Testis (tissue), 5 donors: ENCODE measurements around the gene STON2. TPM values are rescaled to one million over a fixed set of nuclear protein-coding genes. Genes with fewer than 3 reads are reported as not detected.

Experiments used
- DNase-seq: peaks from one replicate; pipeline ENCODE4 v3.0.0-alpha.2; 2019
- H3K27ac ChIP-seq, 2 donors: fragments of 200-600 bp; sonication (generic); one replicate each; pipeline ENCODE4 v1.5.1; 2019
- H3K27me3 ChIP-seq: fragments of 200-600 bp; sonication (generic); one replicate; pipeline ENCODE4 v1.5.1; 2019
- H3K36me3 ChIP-seq: fragments of 200-600 bp; sonication (generic); one replicate; pipeline ENCODE4 v1.5.1; 2017; ENCODE audit warnings: low read depth; ENCODE audit errors: missing control alignments
- H3K4me1 ChIP-seq: fragments of 200-600 bp; sonication (generic); one replicate; pipeline ENCODE4 v1.5.1; 2019
- H3K4me3 ChIP-seq, 2 donors: fragments of 200-600 bp; sonication (generic); one replicate each; pipeline ENCODE4 v1.5.1; 2017 to 2019
- H3K9me3 ChIP-seq: fragments of 200-600 bp; sonication (generic); one replicate; pipeline ENCODE4 v1.5.1; 2017
- CTCF ChIP-seq, 3 experiments: fragments of 450-650 bp in 2 of 3; fragments of 200-600 bp in 1 of 3; sonication (generic) in 1 of 3; IDR thresholded peaks; one replicate each; pipeline ENCODE4 v1.5.1; 2016 to 2019; ENCODE audit warnings: antibody characterized with exemption in 3 of 3, mild to moderate bottlenecking in 2 of 3, moderate library complexity in 1 of 3
- POLR2A ChIP-seq: fragments of 450-650 bp; IDR thresholded peaks from one replicate; pipeline ENCODE4 v1.6.1; 2017; ENCODE audit warnings: antibody characterized with exemption, mild to moderate bottlenecking, moderate library complexity
- WGBS, 2 donors: methylation state at CpG; one replicate each; pipeline ENCODE4 v1.1.5; 2018; 5-methylcytosine and 5-hydroxymethylcytosine counted together
- intact Hi-C: fragments of 100-400 bp; cut with DNase I; formaldehyde crosslinking; loops from one replicate; pipeline ENCODE4 v1.15.1; 2023; ENCODE audit warnings: low total_unique reads
- long read RNA-seq, 2 donors: transcript quantifications; one replicate each; lab custom pipeline, GENCODE V29; 2026
- polyA plus RNA-seq: library from polyadenylated mRNA; stranded (reverse); fragments of 350-450 nt; fragmentation: Illumina TruSeq; extraction: RNeasy Lipid Tissue Mini Kit (QIAGEN cat#74804); gene quantifications from one replicate; pipeline ENCODE4 v1.2.3, GENCODE V29; 2014; ENCODE audit warnings: low read depth, low replicate concordance; ENCODE audit not compliant: insufficient read depth
- total RNA-seq, 2 donors: library from RNA; depleted of rRNA; stranded (reverse); fragments of >200 nt; gene quantifications; one replicate each; pipeline ENCODE4 v1.2.3, GENCODE V29; 2016

Gene STON2
- total RNA-seq, result 10 to 100 TPM; 22.8 to 38.5 TPM
- 8.3 TPM for polyA plus RNA-seq
- long read RNA-seq, donor 1, partial matches to known transcripts, result 10 of 58 reads
- long read RNA-seq, donor 1, other reads (novel, unspliced or antisense), result 48 of 58 reads
- long read RNA-seq, donor 2, partial matches to known transcripts, result 0 of 26 reads
- long read RNA-seq, donor 2, other reads (novel, unspliced or antisense), result 26 of 26 reads

DNA sequence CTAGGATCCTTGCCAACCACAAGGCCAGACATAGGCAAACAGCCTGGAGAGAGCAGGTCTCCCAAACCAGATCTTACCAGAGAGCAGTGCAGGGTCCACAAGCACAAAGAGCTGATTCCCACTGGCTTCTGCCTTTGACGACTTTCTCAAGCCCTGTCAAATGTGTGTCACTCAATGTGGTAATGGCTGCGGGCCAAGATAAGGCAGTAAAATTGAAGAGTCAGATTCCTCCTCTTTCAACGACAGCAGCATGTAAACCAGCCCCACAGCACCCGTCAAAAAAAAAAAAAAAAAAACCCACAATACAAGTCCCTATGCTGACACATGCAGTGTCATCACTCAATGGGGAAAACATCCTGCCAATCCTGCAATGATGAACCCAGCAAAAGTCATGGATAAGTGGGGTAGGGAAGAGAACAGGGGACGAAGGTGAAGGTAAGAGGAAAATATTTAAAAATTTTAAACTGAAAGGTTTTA lies at the start of gene STON2:
STON2 (minus strand) TSS at position 123 of the 477 bp plus-strand sequence. CDS start 1,942 bp downstream, outside the sequence.
- peaks cover 6% of the 10 kb centered on the region for H3K4me1 ChIP-seq
- no peaks in the 10 kb centered on the region for H3K9me3 ChIP-seq
- H3K36me3 ChIP-seq, result no peaks in the 10 kb centered on the region
- H3K4me3 ChIP-seq, result no peak within 1 kb of the TSS
- intact Hi-C loops, result no loop called here
- peak within 1 kb of the TSS; percentile 40 to 50 for H3K27ac ChIP-seq
- TF ChIP-seq CTCF (IDR thresholded peaks at IDR 0.05) (no peak), POLR2A (no peak)
- no peaks in the 10 kb centered on the region for H3K27me3 ChIP-seq
- DNase-seq, result peak; percentile 16
- WGBS, 2 donors, result 57 to 61% methylated on average over 5 of the region's 5 CpGs

DNA sequence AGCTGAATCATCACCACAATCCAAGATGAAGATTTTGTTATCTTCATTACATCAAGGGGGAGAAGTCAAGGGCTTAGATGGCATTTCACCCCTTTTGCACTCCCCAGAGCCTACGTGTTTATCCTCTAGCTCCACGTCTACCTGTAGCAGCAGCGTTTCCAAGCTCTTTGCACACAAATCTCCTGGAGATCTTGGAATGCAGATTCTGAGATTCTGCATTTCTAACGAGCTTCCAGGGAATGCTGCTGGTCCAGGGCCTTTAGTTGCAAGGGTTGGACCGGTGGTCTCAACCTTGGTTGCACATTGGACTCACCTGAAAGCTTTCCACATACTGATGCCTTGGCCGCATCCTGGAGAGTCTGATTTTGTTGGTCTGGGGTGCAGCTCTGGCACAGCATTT lies 49.5 kb upstream of the STON2 start:
- WGBS, 2 donors, result 46 to 60% methylated on average over 6 of the region's 6 CpGs
- no peaks in the 10 kb centered on the region for H3K36me3 ChIP-seq
- no peak overlapping the region for H3K4me3 ChIP-seq
- no peaks in the 10 kb centered on the region for H3K9me3 ChIP-seq
- H3K4me1 ChIP-seq, result peaks cover 20% of the 10 kb centered on the region
- TF ChIP-seq CTCF (IDR thresholded peaks at IDR 0.05), result no peak
- no peak for TF ChIP-seq POLR2A
- H3K27me3 ChIP-seq, result no peaks in the 10 kb centered on the region
- DNase-seq, result no peak
- peak overlapping the region in 1 of 2 donors; percentile 32 for H3K27ac ChIP-seq
- intact Hi-C loops, result no loop called here

DNA sequence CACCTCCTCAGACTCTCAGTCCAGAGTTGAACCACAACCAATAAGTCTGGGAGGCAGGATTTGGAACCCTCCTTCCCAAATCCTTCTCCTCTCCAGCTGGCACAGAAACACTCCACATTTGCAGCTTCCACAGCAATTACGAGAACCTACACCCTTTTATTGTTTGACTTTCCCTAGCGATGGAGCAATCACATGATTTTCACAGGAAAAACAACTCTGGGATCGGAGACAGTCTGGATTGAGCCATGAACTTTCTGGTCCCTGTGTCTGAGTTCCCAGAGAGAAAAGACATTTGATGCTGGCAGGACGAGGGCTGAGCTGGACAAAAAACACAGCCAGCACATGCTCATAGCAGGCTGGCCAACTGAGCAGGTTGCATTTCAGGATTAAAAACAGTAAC lies 49.0 kb upstream of the STON2 start:
- peak; percentile 58 for DNase-seq
- 43 to 65% methylated on average over 4 of the region's 4 CpGs for WGBS, 2 donors
- no peak for TF ChIP-seq CTCF (IDR thresholded peaks at IDR 0.05)
- no peak for TF ChIP-seq POLR2A
- intact Hi-C loops, result no loop called here
- Histone ChIP-seq H3K27me3 (no peaks in the 10 kb centered on the region), H3K27ac (peak overlapping the region in 1 of 2 donors; percentile 32), H3K9me3 (no peaks in the 10 kb centered on the region), H3K4me1 (peaks cover 20% of the 10 kb centered on the region), H3K36me3 (no peaks in the 10 kb centered on the region), H3K4me3 (no peak overlapping the region)

DNA sequence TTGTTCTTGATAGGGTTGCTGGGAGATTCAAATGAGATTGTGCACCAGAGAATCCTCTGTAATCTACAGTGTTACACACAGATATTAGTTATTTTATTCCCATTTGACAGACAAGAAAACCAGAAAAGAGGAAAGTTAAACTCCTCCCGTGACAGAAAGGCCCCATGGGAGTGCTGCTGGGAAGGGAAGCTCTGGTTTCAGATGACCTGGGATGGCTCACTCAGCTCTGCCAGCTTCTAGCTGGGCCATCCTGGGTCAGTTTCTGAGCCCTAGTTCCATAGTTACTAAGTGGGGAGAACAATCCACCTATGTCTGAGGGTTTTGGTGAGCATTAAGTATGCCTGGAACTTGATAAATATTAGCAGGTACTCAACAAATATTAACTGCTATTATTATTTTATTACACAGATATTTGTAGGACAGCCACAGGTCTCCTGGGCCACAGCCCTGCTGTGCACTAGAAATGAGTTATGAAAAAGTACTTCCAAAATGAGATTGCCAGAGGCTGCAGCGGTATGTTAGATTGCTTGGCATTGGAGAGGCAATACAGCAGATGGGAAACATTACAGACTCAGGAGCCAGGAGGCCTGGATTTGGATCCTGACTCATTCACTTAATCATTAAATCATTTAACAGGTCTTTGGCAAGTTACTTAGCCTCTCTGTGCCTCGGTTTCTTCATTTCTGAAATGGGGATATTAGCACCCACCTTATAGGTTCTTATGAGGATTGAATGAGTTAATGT lies 47.1 kb upstream of the STON2 start:
- H3K36me3 ChIP-seq, result no peaks in the 10 kb centered on the region
- no peaks in the 10 kb centered on the region for H3K27me3 ChIP-seq
- 72 to 74% methylated on average over 3 of the region's 3 CpGs for WGBS, 2 donors
- no peak for DNase-seq
- intact Hi-C loops, result no loop called here
- no peak for TF ChIP-seq CTCF (IDR thresholded peaks at IDR 0.05)
- no peak for TF ChIP-seq POLR2A
- H3K9me3 ChIP-seq, result no peaks in the 10 kb centered on the region
- no peak overlapping the region for H3K4me3 ChIP-seq
- H3K27ac ChIP-seq, result no peak overlapping the region
- H3K4me1 ChIP-seq, result peaks cover 20% of the 10 kb centered on the region
